Pulmonary artery endothelial cell (primary cell): ENCODE measurements around the gene GDF2. TPM values are rescaled to one million over a fixed set of nuclear protein-coding genes. Genes with fewer than 3 reads are reported as not detected.

Experiments used
- DNase-seq: peaks from one replicate; pipeline ENCODE4 v3.0.0-alpha.2; 2011; ENCODE audit warnings: low read depth, low spot score
- total RNA-seq: library from RNA; depleted of rRNA; stranded (reverse); fragments of >200 nt; gene quantifications from 2 replicates; pipeline ENCODE4 v1.2.3, GENCODE V29; 2014

The GDF2 gene
- total RNA-seq, 1 donor from 2014 or later, result not detected

DNA sequence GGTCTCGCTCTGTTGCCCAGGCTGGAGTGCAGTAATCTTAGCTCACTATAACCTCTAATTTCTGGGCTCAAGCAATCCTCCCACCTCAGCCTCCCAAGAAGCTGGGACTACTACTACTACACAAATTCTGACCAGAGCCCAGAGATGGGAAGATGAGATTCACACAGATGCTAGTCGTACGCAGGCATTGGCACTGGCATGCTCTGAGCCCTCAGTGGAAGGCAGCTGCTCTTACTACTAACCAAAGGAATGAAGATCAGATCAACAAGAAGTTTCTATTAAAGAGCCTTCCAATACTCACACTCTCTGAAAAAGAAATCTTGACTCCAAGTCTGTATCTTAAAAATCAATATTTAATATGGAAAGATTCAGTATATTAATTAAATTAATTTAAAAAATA, 10.7 kb downstream of the GDF2 start:
- DNase-seq, result no peak

GRCh38 chr10:47333532-47333931, 11.3 kb downstream of the GDF2 start:
- DNase-seq, result no peak

DNA sequence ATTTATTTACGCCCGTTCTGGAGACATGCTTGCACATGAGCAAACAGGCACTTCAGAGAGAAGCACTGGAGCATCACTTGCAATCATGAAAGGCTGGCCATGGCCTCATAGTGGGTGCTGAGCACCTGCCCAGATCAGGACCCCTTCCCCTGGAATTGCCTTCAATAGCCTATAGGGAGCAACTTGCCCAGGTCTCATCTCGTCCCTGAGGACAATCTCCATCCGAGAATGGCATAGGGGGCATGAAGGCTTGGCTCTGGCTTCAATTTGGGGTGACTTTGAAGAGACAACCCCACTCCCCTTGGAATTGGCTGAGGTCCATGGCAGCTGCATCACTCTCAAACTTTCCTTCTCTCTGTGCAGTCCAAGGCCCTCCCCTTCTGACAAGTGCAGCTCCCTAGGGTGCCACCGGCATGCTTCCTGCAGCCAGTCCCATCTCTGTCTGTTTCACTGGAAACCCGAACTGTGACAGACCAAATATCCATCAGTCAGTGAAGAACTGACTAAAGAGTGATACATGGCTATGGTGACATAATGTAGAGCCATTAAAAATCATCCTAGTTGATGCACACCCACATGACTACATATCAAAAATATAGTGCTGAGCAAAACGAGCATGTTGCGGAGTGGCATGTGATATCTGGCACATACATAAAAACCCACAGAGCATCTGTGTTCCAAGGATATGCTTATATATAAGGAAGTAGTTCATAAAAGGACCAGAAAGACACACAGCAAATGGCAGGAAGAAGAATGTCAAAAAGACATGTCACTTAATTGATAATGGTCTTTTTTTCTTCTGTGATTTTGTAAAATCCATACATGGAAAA, 12.4 kb downstream of the GDF2 start:
- no peak for DNase-seq

DNA sequence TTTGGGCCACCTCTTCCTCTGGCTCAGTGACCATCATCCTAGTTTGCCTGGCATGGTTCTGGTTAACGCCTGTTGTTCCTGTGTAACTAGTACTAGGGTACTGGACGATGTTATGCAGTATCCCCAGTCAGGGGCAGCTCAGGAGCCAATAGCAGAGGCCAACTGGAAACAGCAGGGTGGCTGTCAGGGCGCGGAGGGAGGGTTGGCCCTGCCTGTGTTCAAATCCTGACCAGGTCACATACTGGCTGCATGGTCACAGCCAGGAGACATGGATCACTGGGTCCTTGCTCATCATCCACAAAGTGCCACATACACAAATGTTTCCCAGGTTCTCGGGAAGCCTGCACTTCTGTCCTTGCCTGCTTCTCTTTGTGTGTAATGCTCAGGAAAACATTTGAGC, 13.7 kb downstream of the GDF2 start:
- no peak for DNase-seq

- no peak for DNase-seq
These were observed 14.3 kb downstream of the GDF2 start for GRCh38 chr10:47336387-47337134.

GRCh38 chr10:47337310-47337709, 15.1 kb downstream of the GDF2 start:
- no peak for DNase-seq

GRCh38 chr10:47339186-47339735, 17.0 kb downstream of the GDF2 start:
- no peak for DNase-seq

DNA sequence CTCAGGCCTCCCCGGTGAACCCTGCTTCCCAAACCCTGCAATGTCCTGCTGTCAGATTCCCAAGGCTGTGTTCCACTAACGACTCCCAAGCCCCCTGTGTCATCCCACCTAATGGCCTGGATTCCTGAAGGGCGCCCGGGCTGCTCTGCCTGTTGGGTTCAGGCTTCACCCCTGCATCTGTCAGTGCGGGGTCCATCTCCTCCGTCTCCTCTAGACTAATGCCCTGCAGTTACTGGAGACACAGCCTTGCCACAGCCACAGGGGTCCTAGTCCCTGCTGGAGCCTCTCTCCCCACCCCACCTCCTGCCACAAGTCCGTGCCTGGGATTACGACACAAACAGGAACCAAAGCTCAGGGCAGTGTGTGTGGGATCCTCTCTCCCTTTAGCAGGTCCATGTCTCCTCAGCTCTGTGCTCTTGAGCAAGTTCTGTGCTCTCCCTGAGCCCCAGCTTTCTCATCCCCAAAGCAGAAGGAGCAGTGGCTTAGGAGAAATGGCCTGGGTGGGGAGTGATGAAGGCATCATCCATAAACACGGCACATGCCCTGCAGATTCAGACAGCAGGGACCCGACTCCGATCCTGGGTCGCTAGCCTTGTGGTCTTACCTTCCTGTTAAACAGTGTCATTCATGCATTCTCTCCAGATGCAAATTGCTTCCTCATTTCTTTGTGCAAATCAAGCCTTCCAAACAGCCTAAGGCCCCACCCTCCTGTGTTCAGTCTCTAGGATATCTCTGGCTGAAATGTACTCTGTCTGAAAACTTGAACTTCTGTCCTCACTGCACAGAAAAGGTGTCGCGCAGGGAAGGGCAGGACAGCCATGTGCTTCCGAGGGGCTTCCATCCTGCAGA, 17.7 kb downstream of the GDF2 start:
- DNase-seq, result no peak

- no peak for DNase-seq
These were observed 18.4 kb downstream of the GDF2 start for GRCh38 chr10:47340608-47341170.

DNA sequence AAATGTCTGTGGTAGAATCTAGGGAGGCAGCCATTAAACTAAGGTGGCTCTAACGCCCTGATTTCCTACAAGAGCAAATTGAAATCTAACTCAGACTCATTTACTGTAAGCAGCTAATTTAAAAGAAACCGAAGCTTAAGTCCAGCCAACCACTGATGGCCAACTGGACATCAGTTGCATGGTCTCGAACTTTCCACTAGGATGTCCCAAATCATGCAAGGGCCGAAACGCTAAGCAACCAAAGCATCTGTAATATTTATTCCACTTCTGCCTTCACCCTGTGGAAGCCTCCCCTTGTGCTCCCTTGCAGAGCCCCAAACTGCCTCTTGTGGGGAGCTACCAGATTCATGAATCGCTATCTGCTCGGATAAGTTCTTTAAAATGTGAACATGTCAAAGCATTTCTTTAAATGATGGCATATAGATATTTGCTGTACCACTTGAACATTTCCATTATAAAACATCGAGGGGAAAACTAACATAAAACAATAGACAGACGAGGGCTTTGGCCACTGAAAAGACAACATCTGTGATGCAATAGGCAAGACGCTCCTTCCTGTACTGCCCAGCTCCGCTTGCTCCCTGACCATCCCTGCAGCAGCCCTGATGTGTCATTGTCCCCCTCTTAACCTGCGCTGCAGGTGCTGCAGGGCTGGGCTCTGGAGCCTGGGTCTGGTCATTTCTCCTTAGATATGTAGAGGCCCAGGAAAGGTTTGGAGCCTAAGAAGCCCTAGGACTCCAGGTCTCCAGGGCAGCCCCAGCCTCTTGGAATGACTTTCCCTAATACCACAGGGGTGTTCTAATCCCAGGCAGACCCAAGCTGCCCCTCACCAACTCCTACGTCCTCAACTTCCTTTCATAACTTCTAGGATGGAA, 23.0 kb downstream of the GDF2 start:
- DNase-seq, result no peak

- no peak for DNase-seq
These were observed 24.5 kb downstream of the GDF2 start for GRCh38 chr10:47346581-47347302.

GRCh38 chr10:47347303-47347675, 25.0 kb downstream of the GDF2 start:
- no peak for DNase-seq

- DNase-seq, result no peak
These were observed 25.9 kb downstream of the GDF2 start, which contains the start of gene RBP3 for GRCh38 chr10:47348138-47348651. RBP3 (plus strand) TSS chr10:47348363; CDS start chr10:47348485, 122 bp downstream.

DNA sequence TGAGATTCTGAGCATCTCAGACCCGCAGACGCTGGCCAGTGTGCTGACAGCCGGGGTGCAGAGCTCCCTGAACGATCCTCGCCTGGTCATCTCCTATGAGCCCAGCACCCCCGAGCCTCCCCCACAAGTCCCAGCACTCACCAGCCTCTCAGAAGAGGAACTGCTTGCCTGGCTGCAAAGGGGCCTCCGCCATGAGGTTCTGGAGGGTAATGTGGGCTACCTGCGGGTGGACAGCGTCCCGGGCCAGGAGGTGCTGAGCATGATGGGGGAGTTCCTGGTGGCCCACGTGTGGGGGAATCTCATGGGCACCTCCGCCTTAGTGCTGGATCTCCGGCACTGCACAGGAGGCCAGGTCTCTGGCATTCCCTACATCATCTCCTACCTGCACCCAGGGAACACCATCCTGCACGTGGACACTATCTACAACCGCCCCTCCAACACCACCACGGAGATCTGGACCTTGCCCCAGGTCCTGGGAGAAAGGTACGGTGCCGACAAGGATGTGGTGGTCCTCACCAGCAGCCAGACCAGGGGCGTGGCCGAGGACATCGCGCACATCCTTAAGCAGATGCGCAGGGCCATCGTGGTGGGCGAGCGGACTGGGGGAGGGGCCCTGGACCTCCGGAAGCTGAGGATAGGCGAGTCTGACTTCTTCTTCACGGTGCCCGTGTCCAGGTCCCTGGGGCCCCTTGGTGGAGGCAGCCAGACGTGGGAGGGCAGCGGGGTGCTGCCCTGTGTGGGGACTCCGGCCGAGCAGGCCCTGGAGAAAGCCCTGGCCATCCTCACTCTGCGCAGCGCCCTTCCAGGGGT, 26.6 kb downstream of the GDF2 start:
- no peak for DNase-seq

DNA sequence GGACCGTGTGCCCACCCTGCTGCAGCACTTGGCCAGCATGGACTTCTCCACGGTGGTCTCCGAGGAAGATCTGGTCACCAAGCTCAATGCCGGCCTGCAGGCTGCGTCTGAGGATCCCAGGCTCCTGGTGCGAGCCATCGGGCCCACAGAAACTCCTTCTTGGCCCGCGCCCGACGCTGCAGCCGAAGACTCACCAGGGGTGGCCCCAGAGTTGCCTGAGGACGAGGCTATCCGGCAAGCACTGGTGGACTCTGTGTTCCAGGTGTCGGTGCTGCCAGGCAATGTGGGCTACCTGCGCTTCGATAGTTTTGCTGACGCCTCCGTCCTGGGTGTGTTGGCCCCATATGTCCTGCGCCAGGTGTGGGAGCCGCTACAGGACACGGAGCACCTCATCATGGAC, 27.3 kb downstream of the GDF2 start:
- DNase-seq, result no peak

- no peak for DNase-seq
These were observed 27.7 kb downstream of the GDF2 start for GRCh38 chr10:47349941-47350371.

GRCh38 chr10:47350671-47351640, 28.7 kb downstream of the GDF2 start:
- DNase-seq, result no peak
